HG03159 (cell line): ENCODE results near the gene DPEP2.
"Not testable (repeated sequence)": the region's sequence is repeated elsewhere in the genome, so short reads cannot be mapped to it uniquely, and the experiment has no call there.

Source experiments
- ATAC-seq: cut with Tn5 transposase; IDR thresholded peaks from one replicate; pipeline ENCODE4 v1.9.1; 2021; ENCODE audit warnings: mild to moderate bottlenecking, moderate library complexity; ENCODE audit not compliant: unreplicated experiment

Gene DPEP2

DNA sequence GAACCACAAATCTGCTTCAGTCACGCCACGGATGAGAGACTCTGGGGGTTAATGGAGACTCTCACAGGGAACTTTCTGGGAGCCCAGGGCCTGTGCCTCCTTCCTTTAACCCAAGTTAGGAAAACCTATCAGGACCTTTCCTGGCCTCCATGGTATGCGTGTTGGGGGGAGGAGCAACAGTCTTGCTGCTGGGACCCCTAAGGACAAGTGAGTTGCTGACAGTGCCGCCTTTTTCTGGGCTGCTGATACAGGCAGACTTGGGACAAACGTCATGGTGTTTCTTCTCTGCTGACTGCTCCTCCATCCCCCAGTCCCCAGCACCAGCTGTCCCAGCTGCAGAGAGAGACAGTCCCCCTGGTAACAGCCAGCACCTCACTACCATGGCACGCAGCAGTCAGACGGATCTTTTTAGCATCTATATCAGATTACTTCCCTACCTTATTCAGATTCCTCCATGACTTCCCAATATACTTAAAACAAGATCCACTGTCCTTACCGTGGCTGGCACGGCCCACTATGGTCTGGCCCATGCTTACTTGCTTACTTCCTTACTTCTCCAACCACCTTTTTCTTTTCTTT lies 10.0 kb upstream of the DPEP2 start:
- ATAC-seq, result no peak

DNA sequence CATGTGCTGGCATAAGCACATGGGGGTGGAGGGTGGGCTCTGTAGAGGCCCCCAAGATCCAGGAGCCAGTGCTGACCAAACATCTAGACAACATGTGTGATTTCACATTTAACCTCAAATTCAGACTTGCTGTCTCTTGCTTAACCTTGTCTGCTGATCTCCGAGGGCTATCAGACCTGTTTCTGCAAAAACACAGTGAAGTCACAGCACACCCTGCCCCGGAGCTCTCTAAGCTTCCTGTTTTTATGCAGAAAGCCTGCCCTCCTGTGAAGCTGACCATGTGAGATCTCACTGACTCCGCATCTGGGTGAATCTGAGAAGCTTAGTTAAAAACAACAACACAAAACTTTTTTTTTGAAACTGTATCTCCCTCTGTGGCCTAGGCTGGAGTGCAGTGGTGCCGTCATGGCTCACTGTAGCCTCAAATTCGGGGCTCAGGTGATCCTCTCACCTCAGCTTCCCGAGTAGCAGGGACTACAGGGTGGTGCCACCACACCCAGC lies 6.6 kb upstream of the DPEP2 start:
- no peak for ATAC-seq

DNA sequence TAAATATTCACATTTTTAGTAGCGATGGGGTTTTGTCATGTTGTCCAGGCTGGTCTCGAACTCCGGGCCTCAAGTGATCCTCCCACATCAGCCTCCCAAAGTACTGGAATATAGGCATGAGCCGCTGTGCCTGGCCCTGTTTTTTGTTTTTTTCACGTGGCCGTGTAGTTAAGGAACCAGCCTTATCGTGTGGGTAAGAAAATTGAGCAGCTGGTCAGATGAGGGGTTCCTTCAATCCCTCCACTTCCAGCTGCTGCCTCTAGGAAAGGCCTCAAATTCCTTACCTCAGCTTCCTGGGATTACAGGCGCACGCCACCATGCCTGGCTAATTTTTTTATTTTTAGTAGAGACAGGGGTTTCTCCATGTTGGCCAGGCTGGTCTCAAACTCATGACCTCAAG lies 5.9 kb upstream of the DPEP2 start:
- ATAC-seq, result no peak

DNA sequence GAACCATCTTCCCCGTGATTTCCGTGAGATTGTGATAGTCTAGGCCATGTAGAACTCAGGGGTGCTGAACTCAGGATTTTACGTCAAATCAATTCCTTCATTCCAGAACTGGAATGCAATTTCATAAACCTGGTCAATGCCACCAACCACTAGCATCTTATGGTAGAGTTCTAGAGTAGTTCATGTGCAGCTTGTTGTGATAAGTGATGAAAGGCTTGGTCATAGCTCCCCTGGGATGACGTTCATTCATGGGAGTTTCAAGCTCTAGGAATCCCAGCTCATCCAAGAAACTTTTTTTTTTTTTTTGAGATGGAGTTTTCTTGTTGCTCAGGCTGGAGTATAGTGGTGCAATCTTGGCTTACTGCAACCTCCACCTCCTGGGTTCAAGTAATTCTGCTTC lies 3.7 kb upstream of the DPEP2 start:
- no peak for ATAC-seq

DNA sequence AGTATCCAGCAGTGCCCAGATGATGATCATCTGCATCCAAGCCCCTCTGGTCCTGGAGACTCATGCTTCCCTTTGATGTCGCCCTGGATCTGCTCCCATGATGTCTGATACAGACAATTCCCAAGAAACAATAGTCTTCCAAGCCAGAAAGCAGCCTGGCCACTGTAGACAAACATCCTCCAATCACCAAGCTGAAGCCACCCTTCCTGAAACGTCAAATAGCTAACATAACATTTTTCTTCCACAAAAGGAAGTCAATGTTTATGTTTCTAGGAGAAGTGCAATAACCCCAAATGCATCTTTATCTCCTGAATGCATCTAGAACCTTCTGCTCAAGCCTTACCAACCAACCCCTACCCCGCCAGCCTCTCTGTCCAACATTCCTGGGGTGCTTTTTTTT lies 1.2 kb upstream of the DPEP2 start:
- ATAC-seq, result no peak

DNA sequence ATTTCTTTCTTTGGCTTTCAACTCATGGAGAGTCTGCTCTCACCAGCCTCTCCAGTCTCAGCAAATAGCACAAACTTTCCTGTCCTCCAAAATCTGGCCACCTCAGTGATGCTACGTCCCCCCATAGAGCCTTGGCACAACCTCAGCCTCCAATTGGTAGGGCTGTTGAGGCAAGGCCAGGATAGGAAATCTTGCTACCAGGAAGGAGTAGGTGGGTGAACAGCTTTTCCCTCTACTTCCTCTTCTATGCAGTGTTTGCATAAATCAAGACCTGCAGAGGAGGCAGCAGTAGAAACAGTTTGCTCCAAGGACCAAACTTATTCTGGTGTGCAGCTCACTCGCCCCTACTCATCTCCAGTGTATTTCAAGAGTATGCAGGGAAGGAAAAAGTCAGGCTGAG lies 701 bp upstream of the DPEP2 start:
- ATAC-seq, result no peak

DNA sequence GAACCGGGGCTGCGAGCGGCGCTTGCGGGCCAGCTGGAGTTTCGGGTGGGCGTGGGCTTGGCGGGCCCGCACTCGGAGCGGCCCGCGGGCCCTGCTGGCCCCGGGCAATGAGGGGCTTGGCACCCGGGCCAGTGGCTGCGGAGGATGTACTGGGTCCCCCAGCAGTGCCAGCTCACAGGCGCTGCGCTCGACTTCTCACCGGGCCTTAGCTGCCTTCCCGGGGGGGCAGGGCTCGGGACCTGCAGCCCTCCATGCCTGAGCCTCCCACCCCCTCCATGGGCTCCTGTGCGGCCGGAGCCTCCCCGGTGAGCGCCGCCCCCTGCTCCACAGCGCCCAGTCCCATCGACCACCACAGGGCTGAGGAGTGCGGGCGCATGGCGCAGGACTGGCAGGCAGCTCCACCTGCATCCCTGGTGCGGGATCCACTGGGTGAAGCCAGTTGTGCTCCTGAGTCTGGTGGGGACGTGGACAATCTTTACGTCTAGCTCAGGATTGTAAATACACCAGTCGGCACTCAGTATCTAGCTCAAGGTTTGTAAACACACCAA lies 979 bp downstream of the DPEP2 start:
- not testable (repeated sequence) for ATAC-seq

DNA sequence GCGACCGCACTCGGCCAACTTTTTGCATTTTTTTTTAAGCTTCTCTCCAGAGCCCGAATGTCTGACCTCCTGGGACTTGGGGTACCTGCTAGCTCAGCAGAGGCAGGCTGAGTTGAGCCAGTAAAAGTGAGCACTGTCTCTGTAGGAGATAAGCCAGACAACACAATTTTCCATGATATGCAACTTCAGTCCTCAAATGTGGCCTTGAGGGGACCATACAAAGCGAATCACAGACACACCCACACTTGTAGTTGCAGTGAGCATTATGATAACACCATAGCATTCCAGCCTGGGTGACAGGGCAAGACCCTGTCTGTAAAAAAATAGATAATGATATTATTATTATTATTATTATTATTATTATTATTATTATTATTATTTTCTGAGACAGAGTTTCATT lies 2.6 kb downstream of the DPEP2 start:
- ATAC-seq, result no peak

DNA sequence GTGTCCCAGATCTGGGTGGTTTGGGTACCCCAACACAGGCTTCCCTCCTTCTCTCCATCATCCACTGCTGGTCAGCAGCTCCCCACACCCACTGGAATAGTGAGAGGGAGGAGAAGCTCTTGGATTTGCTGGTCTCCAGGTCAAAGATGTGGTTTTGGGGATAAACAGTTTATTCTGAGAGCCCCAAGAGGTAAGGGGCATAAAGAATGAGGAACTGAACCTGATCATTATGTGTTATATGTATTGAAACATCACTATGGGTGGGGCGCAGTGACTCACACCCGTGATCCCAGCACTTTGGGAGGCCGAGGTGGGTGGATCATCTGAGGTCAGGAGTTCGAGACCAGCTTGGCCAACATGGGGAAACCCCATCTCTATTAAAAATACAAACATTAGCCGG lies 3.9 kb downstream of the DPEP2 start:
- ATAC-seq, result no peak

DNA sequence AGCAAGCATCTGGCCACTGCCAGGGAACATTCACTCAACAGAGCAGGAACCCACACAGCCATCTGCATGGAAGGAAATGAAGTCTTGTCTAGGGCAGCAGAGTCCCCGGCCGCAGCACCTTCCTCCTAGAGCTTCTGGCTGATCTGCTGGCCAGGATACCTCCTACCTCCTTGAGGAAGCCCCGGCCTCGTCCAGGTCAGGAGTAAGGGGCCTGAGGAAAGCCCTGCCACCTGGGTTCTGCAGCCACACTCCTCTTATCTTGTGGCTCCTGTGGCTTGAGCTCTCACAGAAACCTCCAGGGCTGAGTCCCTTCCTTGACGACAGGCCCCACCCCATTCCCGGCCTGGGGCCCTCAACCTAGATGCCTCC lies 5.3 kb downstream of the DPEP2 start:
- ATAC-seq, result not testable (repeated sequence)

DNA sequence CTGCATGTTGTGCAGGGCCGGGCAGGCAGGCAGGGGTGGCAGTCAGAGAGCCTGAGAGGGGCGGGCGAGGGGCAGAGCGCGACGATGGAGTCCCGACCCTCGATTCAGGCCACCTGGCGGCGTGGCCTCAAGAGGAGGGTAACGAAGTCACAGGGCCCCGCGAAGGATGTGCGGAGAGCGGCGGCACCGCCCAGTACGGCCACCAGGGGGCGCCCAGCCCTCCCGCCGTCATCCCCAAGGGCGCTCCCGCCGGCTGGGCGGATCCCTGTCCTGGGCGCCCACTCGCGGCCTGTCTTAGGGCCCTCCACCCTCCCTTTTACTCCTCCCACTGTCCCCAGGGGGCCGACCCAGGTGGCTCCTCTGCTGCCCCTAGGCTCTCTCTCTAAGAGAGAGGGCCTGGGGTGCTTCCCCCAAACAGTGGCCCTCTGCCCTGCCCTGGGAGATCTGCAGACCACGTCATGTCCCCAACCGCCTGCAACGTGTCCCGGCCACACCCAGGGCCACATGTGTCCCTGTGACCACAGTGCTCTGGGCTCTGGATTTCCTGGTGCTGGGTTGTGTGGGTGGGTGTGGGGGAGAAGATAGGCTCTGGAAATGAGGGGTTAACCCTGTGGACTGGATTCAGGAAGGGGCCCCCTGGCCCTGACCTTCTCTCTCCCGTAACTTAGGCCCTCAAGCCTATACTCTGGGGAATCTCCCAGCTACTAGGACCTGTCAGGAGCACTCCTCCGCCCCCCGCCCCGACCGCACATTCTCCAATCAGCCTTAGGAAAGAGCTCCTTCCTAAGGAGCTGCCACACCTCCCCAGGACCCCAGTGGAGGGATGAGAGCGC lies 5.9 kb downstream of the DPEP2 start:
- ATAC-seq, result peak; percentile 65

DNA sequence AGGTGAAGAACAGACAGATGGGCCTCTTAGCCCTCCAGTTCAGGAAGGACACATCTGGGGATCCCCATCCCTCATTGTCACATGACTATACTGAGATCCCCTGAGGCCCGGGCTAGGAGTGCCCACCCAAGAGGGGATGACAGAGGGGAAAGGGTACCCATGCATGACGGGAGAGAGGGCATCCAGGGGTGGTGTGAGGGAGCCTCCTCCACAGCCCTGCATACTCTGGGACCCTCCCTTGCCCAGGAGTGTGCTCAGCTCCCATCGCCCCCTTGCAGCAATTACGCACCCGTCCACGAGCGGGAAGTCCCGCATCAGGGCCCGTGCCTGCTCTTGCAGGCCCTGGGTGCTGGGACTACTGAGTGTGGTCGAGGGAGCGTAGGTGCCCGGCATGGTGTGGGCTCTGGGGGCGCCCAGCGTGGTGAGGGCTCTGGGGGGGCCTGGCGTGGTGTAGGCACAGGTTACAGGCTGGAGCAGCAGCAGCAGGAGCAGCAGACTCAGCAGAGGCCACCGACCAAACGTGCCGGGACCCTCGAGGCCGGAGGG lies 6.5 kb downstream of the DPEP2 start:
- no peak for ATAC-seq

DNA sequence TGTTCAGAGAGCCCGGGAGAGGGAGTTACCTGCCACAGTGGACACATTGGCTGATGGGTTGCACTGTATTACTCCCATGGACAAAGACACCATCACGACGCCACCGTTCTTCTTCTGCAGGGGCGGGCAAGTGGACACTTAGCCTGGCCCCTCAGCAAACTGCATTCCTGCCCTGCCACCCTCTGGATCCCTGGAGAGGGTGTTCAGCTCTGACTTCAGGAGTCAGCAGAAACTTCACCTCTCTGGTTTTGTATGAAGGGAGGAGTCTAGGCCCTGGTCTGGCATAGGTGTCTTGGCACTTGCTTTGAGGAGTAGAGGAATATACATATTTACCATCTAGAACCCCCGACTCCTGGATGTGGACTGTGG lies 9.3 kb downstream of the DPEP2 start:
- no peak for ATAC-seq

DNA sequence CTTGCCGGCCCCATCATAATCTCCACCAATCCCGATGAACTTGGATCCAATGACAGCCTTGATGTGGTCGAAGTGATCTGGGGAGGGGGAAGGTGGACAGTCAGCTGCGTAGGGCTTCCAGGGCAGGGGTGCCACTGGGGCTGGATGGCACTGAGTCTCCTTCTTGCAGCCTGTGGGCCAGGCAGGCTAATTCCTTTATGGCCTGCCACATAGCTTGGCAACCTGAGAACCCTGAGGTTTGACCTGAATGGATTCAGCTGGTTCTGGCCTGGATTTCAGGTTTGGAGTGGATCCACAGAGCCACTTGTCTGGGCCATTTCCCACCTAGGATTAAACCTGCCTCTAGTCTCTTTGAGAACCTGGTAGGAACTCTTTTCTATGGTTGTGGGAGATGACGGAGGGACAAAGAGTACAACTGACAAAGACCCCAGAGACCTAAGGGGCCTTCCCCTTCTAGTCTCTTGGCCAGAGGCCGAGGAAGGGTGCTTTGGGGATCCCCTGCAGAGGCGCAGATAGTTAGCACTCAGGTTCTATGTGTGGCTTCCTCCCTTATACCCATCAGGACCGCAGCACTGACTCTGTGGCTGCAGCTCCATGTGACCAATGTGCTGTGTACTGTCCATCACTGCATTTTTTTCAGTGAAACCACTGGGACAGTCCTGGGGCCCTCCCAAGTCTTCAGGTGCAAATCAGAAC lies 9.8 kb downstream of the DPEP2 start:
- ATAC-seq, result no peak

DNA sequence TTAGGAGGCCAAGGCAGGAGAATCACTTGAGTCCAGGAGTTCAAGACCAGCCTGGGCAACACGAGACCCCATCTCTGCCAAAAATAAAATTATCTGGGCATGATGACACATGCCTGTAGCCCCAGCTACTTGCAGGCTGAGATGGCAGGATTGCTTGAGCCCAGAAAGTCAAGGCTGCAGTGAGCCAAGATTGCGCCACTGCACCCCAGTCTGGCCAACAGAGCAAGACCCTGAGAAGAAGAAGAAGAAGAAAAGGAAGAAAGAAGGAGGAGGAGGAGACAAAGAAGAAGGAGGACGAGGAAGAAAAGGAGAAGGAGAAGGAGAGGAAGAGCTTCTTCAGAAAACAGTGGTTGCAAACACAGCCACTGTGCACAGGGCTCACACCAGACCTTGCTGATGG lies 10.6 kb downstream of the DPEP2 start:
- ATAC-seq, result no peak

DNA sequence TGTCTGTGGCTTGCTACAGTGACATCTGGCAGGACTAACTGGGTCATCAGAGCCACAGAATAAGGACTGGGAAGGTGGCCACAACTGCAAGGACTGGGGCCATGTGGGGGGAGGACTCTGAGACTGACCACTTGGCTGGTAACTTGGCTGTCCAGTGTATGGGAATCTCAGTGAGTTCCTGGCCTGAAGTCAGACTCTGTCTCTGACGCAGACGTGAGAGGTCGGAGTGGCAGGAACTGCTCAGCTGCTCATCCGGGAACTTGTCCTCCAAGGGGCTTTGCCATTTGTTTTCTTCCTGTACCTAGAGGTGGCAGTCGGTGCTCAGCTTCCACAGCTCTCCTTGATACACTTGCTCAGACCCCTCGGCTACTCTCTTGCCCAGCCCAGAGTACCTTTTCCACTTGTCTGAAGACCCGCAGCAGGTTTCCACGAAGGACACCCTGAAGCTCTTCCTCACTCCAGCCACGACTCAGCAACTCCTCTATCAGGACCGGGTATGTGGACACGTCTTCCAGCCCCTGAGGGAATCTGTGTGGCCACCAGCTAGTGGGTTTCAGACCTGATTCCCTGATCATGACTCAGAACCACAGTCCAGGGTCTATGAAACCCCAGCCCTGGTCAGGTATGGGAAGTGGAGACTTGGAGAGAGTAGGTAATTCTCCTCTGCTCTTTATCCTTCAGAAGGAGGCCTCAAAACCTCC lies 11.7 kb downstream of the DPEP2 start:
- ATAC-seq, result no peak

DNA sequence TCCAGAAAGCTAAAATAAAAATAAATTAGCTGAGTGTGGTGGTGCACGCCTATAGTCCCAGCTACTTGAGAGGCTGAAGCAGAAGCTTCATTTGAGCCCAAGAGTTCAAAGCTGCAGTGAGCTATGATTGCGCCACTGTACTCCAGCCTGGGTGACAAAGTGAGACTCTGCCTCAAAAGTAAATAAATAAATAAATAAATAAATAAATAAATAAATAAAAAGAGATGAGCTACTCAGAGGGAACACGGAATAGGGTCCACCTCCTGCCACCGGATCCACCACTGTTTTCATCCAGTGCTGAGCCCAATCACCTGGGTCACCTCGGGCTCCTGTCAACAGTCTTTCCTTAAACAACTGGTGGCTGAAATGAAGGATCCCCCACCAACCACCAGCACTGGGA lies 12.3 kb downstream of the DPEP2 start:
- no peak for ATAC-seq

DNA sequence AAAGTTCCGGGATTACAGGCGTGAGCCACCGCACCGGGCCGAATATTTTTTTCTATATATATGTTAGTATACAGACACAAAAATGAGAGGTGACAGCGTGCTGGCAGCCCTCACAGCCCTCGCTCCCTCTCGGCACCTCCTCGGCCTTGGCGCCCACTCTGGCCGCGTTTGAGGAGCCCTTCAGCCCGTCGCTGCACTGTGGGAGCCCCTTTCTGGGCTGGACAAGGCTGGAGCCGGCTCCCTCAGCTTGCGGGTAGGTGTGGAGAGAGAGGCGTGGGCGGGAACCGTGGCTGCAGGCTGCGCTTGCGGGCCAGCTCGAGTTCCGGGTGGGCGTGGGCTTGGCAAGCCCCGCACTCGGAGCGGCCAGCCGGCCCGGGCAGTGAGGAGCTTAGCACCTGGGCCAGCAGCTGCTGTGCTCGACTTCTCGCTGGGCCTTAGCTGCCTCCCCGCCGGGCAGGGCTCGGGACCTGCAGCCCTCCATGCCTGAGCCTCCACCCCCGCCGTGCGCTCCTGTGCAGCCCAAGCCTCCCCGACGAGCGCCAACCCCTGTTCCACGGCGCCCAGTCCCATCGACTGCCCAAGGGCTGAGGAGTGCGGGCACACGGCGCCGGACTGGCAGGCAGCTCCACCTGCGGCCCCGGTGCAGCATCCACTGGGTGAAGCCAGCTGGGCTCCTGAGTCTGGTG lies 17.1 kb downstream of the DPEP2 start:
- ATAC-seq, result no peak

DNA sequence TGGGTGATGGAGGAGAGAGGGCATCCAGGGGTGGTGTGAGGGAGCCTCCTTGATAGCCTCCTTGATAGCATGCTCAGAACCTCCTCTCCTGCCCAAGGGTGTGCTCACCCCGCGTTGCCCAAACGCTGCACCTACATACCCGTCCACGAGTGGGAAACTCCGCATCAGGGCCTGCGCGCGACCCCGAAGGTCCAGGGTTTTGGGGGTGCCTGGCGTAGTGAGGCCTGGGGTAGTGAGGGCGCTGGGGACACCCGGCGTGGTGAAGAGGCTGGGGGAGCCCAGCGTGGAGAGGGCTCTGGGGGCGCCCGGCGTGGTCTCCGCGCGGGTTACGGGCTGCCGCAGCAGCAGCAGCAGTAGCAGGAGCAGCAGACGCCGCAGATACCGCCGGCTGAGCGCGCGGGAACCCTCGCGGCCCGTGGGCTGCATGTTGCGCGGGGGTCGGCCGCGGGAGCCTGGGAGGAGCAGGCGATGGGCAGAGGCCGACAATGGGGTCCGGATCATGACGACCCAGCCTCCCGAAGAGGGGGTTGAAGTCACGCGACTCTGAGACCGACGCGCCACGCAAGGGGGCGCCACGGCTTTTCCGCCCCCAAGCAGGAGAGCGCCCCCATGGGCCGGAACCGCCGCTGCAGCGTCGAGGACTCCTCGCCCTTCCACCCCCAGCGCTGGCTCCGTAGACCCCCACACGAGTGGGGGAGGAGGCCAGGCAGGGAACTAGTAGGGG lies 19.2 kb downstream of the DPEP2 start, which contains the start of gene DPEP3:
Gene DPEP3, minus strand, starts transcription at position 545 of the 724 bp plus-strand sequence. Its CDS starts 119 bp downstream, at position 426.
- ATAC-seq, result no peak
